ENCODE results near the gene ITGB4. TPM values are rescaled to one million over a fixed set of nuclear protein-coding genes. Genes with fewer than 3 reads are reported as not detected.

Gene ITGB4
- total RNA-seq, 1 donor = 0.09 TPM

- TF ChIP-seq CTCF (IDR thresholded peaks at IDR 0.05; ENCODE audit: insufficient read depth, low read length) = no peak
- no peak overlapping the region for H3K4me3 ChIP-seq (ENCODE audit: low read depth, low read length)
Measured at GRCh38 chr17:75779987-75780889, 59.0 kb downstream of the ITGB4 start.

GRCh38 chr17:75783069-75783783 is 62.0 kb downstream of the ITGB4 start:
- H3K4me3 ChIP-seq (ENCODE audit: low read depth, low read length) = peak overlapping the region; percentile 29
- DNase-seq (ENCODE audit: low read depth) = peak; percentile 77
- TF ChIP-seq CTCF (IDR thresholded peaks at IDR 0.05; ENCODE audit: insufficient read depth, low read length) = peak; percentile 81

More at GRCh38 chr17:75779987-75780889, 59.0 kb downstream of the ITGB4 start:
- DNase-seq (ENCODE audit: low read depth) = no peak

GRCh38 chr17:75783803-75784472 is 62.7 kb downstream of the ITGB4 start:
- no peak for TF ChIP-seq CTCF (IDR thresholded peaks at IDR 0.05; ENCODE audit: insufficient read depth, low read length)
- peak overlapping the region; percentile 37 for H3K4me3 ChIP-seq (ENCODE audit: low read depth, low read length)
- DNase-seq (ENCODE audit: low read depth) = no peak

- peak; percentile 100 for DNase-seq (ENCODE audit: low read depth)
- no peak for TF ChIP-seq CTCF (IDR thresholded peaks at IDR 0.05; ENCODE audit: insufficient read depth, low read length)
Measured at GRCh38 chr17:75784473-75785015, 63.3 kb downstream of the ITGB4 start, which contains the start of gene UNK. UNK (plus strand) TSS chr17:75784806; CDS start chr17:75784881, 75 bp downstream.

GRCh38 chr17:75785016-75785890 is 64.0 kb downstream of the ITGB4 start:
- DNase-seq (ENCODE audit: low read depth) = peak; percentile 88
- peak overlapping the region; percentile 79 for H3K4me3 ChIP-seq (ENCODE audit: low read depth, low read length)
- no peak for TF ChIP-seq CTCF (IDR thresholded peaks at IDR 0.05; ENCODE audit: insufficient read depth, low read length)

More at GRCh38 chr17:75784473-75785015, 63.3 kb downstream of the ITGB4 start, which contains the start of gene UNK:
- peak within 1 kb of the TSS; percentile 79 for H3K4me3 ChIP-seq (ENCODE audit: low read depth, low read length)

Measured in fibroblast of the aortic adventitia (primary cell).